H9 (cell line): Measurements from ENCODE around the gene GALNT17. TPM values are rescaled to one million over a fixed set of nuclear protein-coding genes. Genes with fewer than 3 reads are reported as not detected.

Experiments used
- DNase-seq: peaks from one replicate; pipeline ENCODE4 v3.0.0-alpha.2; 2017
- H2AFZ ChIP-seq: one replicate; pipeline ENCODE4 v1.6.1; 2013; ENCODE audit warnings: mild to moderate bottlenecking, low read length, control low read depth, moderate library complexity
- H2AK5ac ChIP-seq: 2 replicates; pipeline ENCODE4 v1.6.1; 2013; ENCODE audit warnings: low read length, control low read depth, mixed read lengths; ENCODE audit not compliant: insufficient read length
- H2BK120ac ChIP-seq: one replicate; pipeline ENCODE4 v1.6.1; 2013; ENCODE audit warnings: low read depth, mild to moderate bottlenecking, low read length, control low read depth, inconsistent platforms; ENCODE audit not compliant: poor library complexity, severe bottlenecking
- H2BK12ac ChIP-seq: 2 replicates; pipeline ENCODE4 v1.6.1; 2013; ENCODE audit warnings: low read length, control low read depth, mixed read lengths, low read depth; ENCODE audit not compliant: insufficient read length
- H2BK15ac ChIP-seq: 2 replicates; pipeline ENCODE4 v1.6.1; 2013; ENCODE audit warnings: low read depth, low read length, control low read depth
- H2BK20ac ChIP-seq: one replicate; pipeline ENCODE4 v1.6.1; 2013; ENCODE audit warnings: low read depth, mild to moderate bottlenecking, low read length, control low read depth, inconsistent platforms; ENCODE audit not compliant: poor library complexity, severe bottlenecking
- H2BK5ac ChIP-seq: 2 replicates; pipeline ENCODE4 v1.6.1; 2013; ENCODE audit warnings: low read length, control low read depth, mixed read lengths; ENCODE audit not compliant: insufficient read length
- H3K14ac ChIP-seq: 2 replicates; pipeline ENCODE4 v1.6.1; 2013; ENCODE audit warnings: low read length, control low read depth; ENCODE audit not compliant: insufficient read depth
- H3K18ac ChIP-seq: 2 replicates; pipeline ENCODE4 v1.6.1; 2013; ENCODE audit warnings: low read depth, mild to moderate bottlenecking, mixed read lengths, low read length, control low read depth; ENCODE audit not compliant: insufficient read length
- H3K23ac ChIP-seq: 2 replicates; pipeline ENCODE4 v1.6.1; 2013; ENCODE audit warnings: low read length, control low read depth, mixed read lengths, low read depth; ENCODE audit not compliant: insufficient read length
- H3K23me2 ChIP-seq: 2 replicates; pipeline ENCODE4 v1.6.1; 2013; ENCODE audit warnings: low read depth, mild to moderate bottlenecking, mixed read lengths, low read length, control low read depth; ENCODE audit not compliant: insufficient read length, poor library complexity, severe bottlenecking
- H3K27ac ChIP-seq: 2 replicates; pipeline ENCODE4 v1.5.1; 2013; ENCODE audit warnings: low read length, control low read depth, mixed read lengths, low read depth; ENCODE audit not compliant: insufficient read length
- H3K27me3 ChIP-seq: 2 replicates; pipeline ENCODE4 v1.6.1; 2013; ENCODE audit warnings: low read length, control low read depth, inconsistent platforms; ENCODE audit not compliant: insufficient read depth
- H3K4ac ChIP-seq: 2 replicates; pipeline ENCODE4 v1.6.1; 2013; ENCODE audit warnings: low read depth, mild to moderate bottlenecking, control low read depth, inconsistent platforms, low read length, moderate library complexity
- H3K4me1 ChIP-seq: 2 replicates; pipeline ENCODE4 v1.6.1; 2013; ENCODE audit warnings: low read length, control low read depth, inconsistent platforms; ENCODE audit not compliant: insufficient read depth
- H3K4me2 ChIP-seq: 2 replicates; pipeline ENCODE4 v1.6.1; 2013; ENCODE audit warnings: low read length, control low read depth, mixed read lengths; ENCODE audit not compliant: insufficient read length, insufficient read depth
- H3K56ac ChIP-seq: 2 replicates; pipeline ENCODE4 v1.6.1; 2013; ENCODE audit warnings: low read depth, mild to moderate bottlenecking, mixed read lengths, low read length, control low read depth; ENCODE audit not compliant: insufficient read length
- H3K79me1 ChIP-seq: 2 replicates; pipeline ENCODE4 v1.6.1; 2013; ENCODE audit warnings: low read depth, mild to moderate bottlenecking, moderate library complexity, low read length, control low read depth, inconsistent platforms; ENCODE audit not compliant: insufficient read depth, poor library complexity, severe bottlenecking
- H3K79me2 ChIP-seq: 2 replicates; pipeline ENCODE4 v1.6.1; 2013; ENCODE audit warnings: low read length, control low read depth, inconsistent platforms; ENCODE audit not compliant: insufficient read depth
- H3K9ac ChIP-seq: 2 replicates; pipeline ENCODE4 v1.6.1; 2013; ENCODE audit warnings: low read length, control low read depth, mixed read lengths; ENCODE audit not compliant: insufficient read length; ENCODE audit errors: extremely low read depth
- H3K9me3 ChIP-seq: one replicate; pipeline ENCODE4 v1.6.1; 2013; ENCODE audit warnings: low read depth, low read length, inconsistent platforms; ENCODE audit not compliant: control insufficient read depth
- H3T11ph ChIP-seq: one replicate; pipeline ENCODE4 v1.6.1; 2013; ENCODE audit warnings: mild to moderate bottlenecking, low read length, control low read depth, inconsistent platforms
- H4K20me1 ChIP-seq: one replicate; pipeline ENCODE4 v1.6.1; 2013; ENCODE audit not compliant: control insufficient read depth, insufficient read length, insufficient read depth
- H4K5ac ChIP-seq: 2 replicates; pipeline ENCODE4 v1.6.1; 2013; ENCODE audit warnings: low read depth, mild to moderate bottlenecking, mixed read lengths, low read length, control low read depth; ENCODE audit not compliant: insufficient read length
- H4K8ac ChIP-seq: replicated peaks from 2 replicates; pipeline ENCODE4 v1.6.1; 2013; ENCODE audit warnings: low read length, control low read depth, mixed read lengths, low read depth; ENCODE audit not compliant: insufficient read length
- H4K91ac ChIP-seq: 2 replicates; pipeline ENCODE4 v1.6.1; 2013; ENCODE audit warnings: low read depth, mild to moderate bottlenecking, moderate library complexity, mixed read lengths, low read length, control low read depth; ENCODE audit not compliant: insufficient read length
- H3K27ac Mint-ChIP-seq, 3 experiments: 2 replicates in 2 of 3; 3 replicates in 1 of 3; pipeline ENCODE4 v1.8.0; 2020 to 2021; ENCODE audit warnings: mixed read lengths in 3 of 3, mild to moderate bottlenecking in 1 of 3, moderate library complexity in 1 of 3
- H3K27me3 Mint-ChIP-seq: 2 replicates; pipeline ENCODE4 v1.8.0; 2021; ENCODE audit warnings: low read depth, mild to moderate bottlenecking, moderate library complexity, mixed read lengths
- H3K36me3 Mint-ChIP-seq, 3 experiments: 2 replicates in 2 of 3; 3 replicates in 1 of 3; pipeline ENCODE4 v1.8.0; 2020 to 2021; ENCODE audit warnings: low read depth in 3 of 3, mixed read lengths in 3 of 3; ENCODE audit not compliant: insufficient read depth in 1 of 3
- H3K4me1 Mint-ChIP-seq, 2 experiments: 2 replicates each; pipeline ENCODE4 v1.8.0; 2020; ENCODE audit warnings: mixed read lengths in 2 of 2
- H3K4me3 Mint-ChIP-seq, 2 experiments: 2 replicates in 1 of 2; 3 replicates in 1 of 2; pipeline ENCODE4 v1.8.0; 2020 to 2021; ENCODE audit warnings: mild to moderate bottlenecking in 2 of 2, mixed read lengths in 2 of 2, moderate library complexity in 1 of 2
- H3K9me3 Mint-ChIP-seq, 2 experiments: 2 replicates in 1 of 2; 3 replicates in 1 of 2; pipeline ENCODE4 v1.8.0; 2020; ENCODE audit warnings: mild to moderate bottlenecking in 2 of 2, mixed read lengths in 2 of 2, moderate library complexity in 1 of 2
- CTCF ChIP-seq: fragments of 200-600 bp; sonication (generic); conservative IDR thresholded peaks from 3 replicates; pipeline ENCODE4 v1.8.0; 2021; ENCODE audit warnings: antibody characterized with exemption, mild to moderate bottlenecking
- WGBS: extraction: QIAGEN DNeasy Blood & Tissue Kit; methylation state at CpG from one replicate; pipeline ENCODE4 v1.1.7; 2013; ENCODE audit warnings: missing lambda C conversion rate, low lambda C conversion rate, mixed read lengths; ENCODE audit not compliant: insufficient read length; ENCODE audit errors: extremely low coverage; 5-methylcytosine and 5-hydroxymethylcytosine counted together
- total RNA-seq: library from RNA; stranded (reverse); gene quantifications from 2 replicates; pipeline ENCODE4 v1.2.1, GENCODE V29; 2021

The GALNT17 gene
- total RNA-seq, 1 experiment from 2014 or later, result 43.2 TPM

DNA sequence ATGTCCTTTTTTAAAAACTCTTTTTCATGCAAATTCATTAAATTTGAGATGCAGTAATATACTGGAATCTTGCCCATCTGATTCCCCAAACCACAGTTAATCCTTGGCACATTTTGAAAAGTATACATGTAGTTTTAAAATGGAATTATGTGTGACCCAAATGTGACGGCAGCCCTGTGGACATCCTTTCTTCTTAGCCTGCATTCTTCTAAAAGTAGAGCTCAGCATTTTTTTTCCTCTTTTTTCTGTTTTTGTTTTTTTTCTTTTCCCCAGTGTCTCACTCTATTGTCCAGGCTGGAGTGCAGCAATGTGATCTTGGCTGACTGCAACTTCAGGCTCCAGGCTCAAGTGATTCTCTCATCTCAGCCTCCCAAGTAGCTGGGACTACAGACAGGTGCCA lies 338.9 kb downstream of the GALNT17 start:
- H3K4me2 ChIP-seq, result no peak overlapping the region
- no peak overlapping the region for H3K4ac ChIP-seq
- H3K27ac ChIP-seq, result peak overlapping the region; percentile 70

More for the DNA sequence above, 338.9 kb downstream of the GALNT17 start:
- Histone ChIP-seq H2BK120ac (no peak overlapping the region), H3K79me1 (peaks cover 3% of the 10 kb centered on the region), H4K5ac (no peak overlapping the region), H4K8ac (no peak overlapping the region), H3K56ac (no peak overlapping the region), H3K14ac (0 out of 2 replicates have a peak overlapping the region, but pooled peaks have one; percentile 39), H3K18ac (no peak overlapping the region), H3K4me1 (peaks cover 24% of the 10 kb centered on the region), H3K23ac (no peak overlapping the region), H3K27me3 (no peaks in the 10 kb centered on the region), H2BK12ac (no peak overlapping the region), H4K20me1 (no peaks in the 10 kb centered on the region), H3K9me3 (peaks cover 12% of the 10 kb centered on the region), H3K23me2 (no peaks in the 10 kb centered on the region), H4K91ac (no peak overlapping the region), H2AK5ac (no peak overlapping the region), H2BK20ac (no peak overlapping the region), H3T11ph (no peak overlapping the region), H2AFZ (no peak overlapping the region), H2BK5ac (no peak overlapping the region), H3K79me2 (no peaks in the 10 kb centered on the region), H3K9ac (no peak overlapping the region), H2BK15ac (no peak overlapping the region)
- no peak for DNase-seq
- peaks cover 18 to 22% of the 10 kb centered on the region in 2 experiments for H3K9me3 Mint-ChIP-seq
- no peak overlapping the region; a peak in 1 of 5 replicates for H3K4me3 Mint-ChIP-seq
- H3K27ac Mint-ChIP-seq, result peak overlapping the region; percentile 71 to 99 (median 98)
- H3K27me3 Mint-ChIP-seq, result no peaks in the 10 kb centered on the region
- peaks cover 64 to 72% of the 10 kb centered on the region in 2 experiments for H3K4me1 Mint-ChIP-seq
- TF ChIP-seq CTCF, result no peak
- no CpG with 5 or more reads among the region's 1 CpG for WGBS
- peaks cover 27 to 37% (median 32%) of the 10 kb centered on the region in 3 experiments for H3K36me3 Mint-ChIP-seq
